ENCODE results near the gene CRELD2.

The CRELD2 gene

GRCh38 chr22:49913446-49913845 is 5.0 kb upstream of the CRELD2 start:
- Histone ChIP-seq H3K4me2 (ENCODE audit: low read length) (no peak overlapping the region), H3K4me3 (ENCODE audit: low read depth, low read length) (no peak overlapping the region), H3K9ac (no peak overlapping the region), H3K9me3 (ENCODE audit: control insufficient read depth, low read length) (no peaks in the 10 kb centered on the region), H3K79me2 (no peaks in the 10 kb centered on the region), H3K36me3 (ENCODE audit: control insufficient read depth, insufficient read depth, low read length) (no peaks in the 10 kb centered on the region), H3K27me3 (ENCODE audit: control insufficient read depth, insufficient read depth, low read length) (no peaks in the 10 kb centered on the region), H3K27ac (no peak overlapping the region), H2AFZ (no peak overlapping the region), H3K4me1 (no peaks in the 10 kb centered on the region)
- TF ChIP-seq CTCF (IDR thresholded peaks at IDR 0.05): no peak

GRCh38 chr22:49914256-49914655 is 4.2 kb upstream of the CRELD2 start:
- Histone ChIP-seq H2AFZ (no peak overlapping the region), H3K27me3 (ENCODE audit: control insufficient read depth, insufficient read depth, low read length) (no peaks in the 10 kb centered on the region), H3K4me3 (ENCODE audit: low read depth, low read length) (no peak overlapping the region), H3K9me3 (ENCODE audit: control insufficient read depth, low read length) (no peaks in the 10 kb centered on the region), H3K9ac (no peak overlapping the region), H3K36me3 (ENCODE audit: control insufficient read depth, insufficient read depth, low read length) (no peaks in the 10 kb centered on the region), H3K4me1 (no peaks in the 10 kb centered on the region), H3K27ac (no peak overlapping the region), H3K79me2 (no peaks in the 10 kb centered on the region), H3K4me2 (ENCODE audit: low read length) (no peak overlapping the region)
- TF ChIP-seq CTCF (IDR thresholded peaks at IDR 0.05): no peak

- no peaks in the 10 kb centered on the region for H3K36me3 ChIP-seq (ENCODE audit: control insufficient read depth, insufficient read depth, low read length)
- no peak overlapping the region for H2AFZ ChIP-seq
- no peak overlapping the region for H3K27ac ChIP-seq
- no peaks in the 10 kb centered on the region for H3K79me2 ChIP-seq
- no peaks in the 10 kb centered on the region for H3K9me3 ChIP-seq (ENCODE audit: control insufficient read depth, low read length)
- no peaks in the 10 kb centered on the region for H3K4me1 ChIP-seq
- H3K4me2 ChIP-seq (ENCODE audit: low read length): no peak overlapping the region
- no peak overlapping the region for H3K4me3 ChIP-seq (ENCODE audit: low read depth, low read length)
- H3K27me3 ChIP-seq (ENCODE audit: control insufficient read depth, insufficient read depth, low read length): no peaks in the 10 kb centered on the region
- no peak for TF ChIP-seq CTCF (IDR thresholded peaks at IDR 0.05)
- no peak overlapping the region for H3K9ac ChIP-seq
Measured at GRCh38 chr22:49915610-49916009, 2.8 kb upstream of the CRELD2 start.

GRCh38 chr22:49916831-49917230 is 1.6 kb upstream of the CRELD2 start:
- no peak overlapping the region for H3K27ac ChIP-seq
- no peaks in the 10 kb centered on the region for H3K79me2 ChIP-seq
- TF ChIP-seq CTCF (IDR thresholded peaks at IDR 0.05): no peak
- H3K4me2 ChIP-seq (ENCODE audit: low read length): no peak overlapping the region
- H3K27me3 ChIP-seq (ENCODE audit: control insufficient read depth, insufficient read depth, low read length): no peaks in the 10 kb centered on the region
- no peak overlapping the region for H3K4me3 ChIP-seq (ENCODE audit: low read depth, low read length)
- H3K4me1 ChIP-seq: no peaks in the 10 kb centered on the region
- H3K9me3 ChIP-seq (ENCODE audit: control insufficient read depth, low read length): no peaks in the 10 kb centered on the region
- no peaks in the 10 kb centered on the region for H3K36me3 ChIP-seq (ENCODE audit: control insufficient read depth, insufficient read depth, low read length)
- H2AFZ ChIP-seq: no peak overlapping the region
- no peak overlapping the region for H3K9ac ChIP-seq

All from parathyroid adenoma (tissue), 2 donors.